Endothelial cell of umbilical vein (primary cell): ENCODE results near the gene MCC. TPM values are rescaled to one million over a fixed set of nuclear protein-coding genes. Genes with fewer than 3 reads are reported as not detected.

Experiments used
- BruUV-seq: library from RNA; stranded (reverse); fragments of 400-500 nt; replicated peaks from 2 replicates; lab custom pipeline; 2021; lab: Mats Ljungman, UMichigan
- CTCF ChIA-PET: fragments of 300-600, 350-600 bp; sonication (Branson Sonifier 250); formaldehyde crosslinking; loops from one replicate; lab custom pipeline; 2021; ENCODE audit warnings: antibody characterized with exemption, inconsistent platforms; lab: Charles Lee
- POLR2A ChIA-PET: fragments of 300-600, 350-600 bp; sonication (Branson Sonifier 250); formaldehyde crosslinking; loops from one replicate; lab custom pipeline; 2021; ENCODE audit warnings: antibody characterized with exemption, inconsistent platforms; lab: Charles Lee
- DNase-seq: peaks from one replicate; pipeline ENCODE4 v3.0.0-alpha.2; 2011; ENCODE audit warnings: low read depth, low spot score
- FAIRE-seq: peaks from 2 replicates; lab custom pipeline; 2011; peaks lifted over from hg19 to GRCh38; lab: Jason Lieb, UNC
- H2AFZ ChIP-seq: 2 replicates; pipeline ENCODE4 v1.6.0; 2012; ENCODE audit warnings: low read depth, low read length, control low read depth, inconsistent platforms
- H3K27ac ChIP-seq: 2 replicates; pipeline ENCODE4 v1.5.1; 2011; ENCODE audit warnings: low read depth, mild to moderate bottlenecking, control low read depth, low read length, moderate library complexity; ENCODE audit not compliant: insufficient read depth
- H3K27me3 ChIP-seq, 2 experiments: 2 replicates each; pipeline versions ENCODE4 v1.6.0 to v1.6.1; 2011; ENCODE audit warnings: low read length in 2 of 2, mixed read lengths in 1 of 2; ENCODE audit not compliant: control insufficient read depth in 2 of 2, insufficient read depth in 2 of 2
- H3K36me3 ChIP-seq, 2 experiments: 2 replicates in 1 of 2; 3 replicates in 1 of 2; pipeline ENCODE4 v1.5.1; 2011; ENCODE audit warnings: low read length in 2 of 2, mild to moderate bottlenecking in 1 of 2, moderate library complexity in 1 of 2; ENCODE audit not compliant: control insufficient read depth in 2 of 2, insufficient read depth in 2 of 2; ENCODE audit errors: extremely low read depth in 1 of 2
- H3K4me1 ChIP-seq: 3 replicates; pipeline ENCODE4 v1.5.1; 2011; ENCODE audit warnings: mild to moderate bottlenecking, low read length; ENCODE audit not compliant: control insufficient read depth, insufficient read depth; ENCODE audit errors: extremely low read depth
- H3K4me2 ChIP-seq: 2 replicates; pipeline ENCODE4 v1.6.1; 2011; ENCODE audit warnings: low read length, control low read depth, mixed read lengths; ENCODE audit not compliant: insufficient read depth
- H3K4me3 ChIP-seq, 3 experiments: fragments of 200-600 bp in 1 of 3; sonication (generic), shearing (Covaris generic) in 1 of 3; replicated peaks in 1 of 3; 2 replicates each; pipeline ENCODE4 v1.5.1; 2011 to 2016; ENCODE audit warnings: control low read depth in 3 of 3, low read length in 3 of 3, mild to moderate bottlenecking in 2 of 3, inconsistent platforms in 1 of 3, low read depth in 1 of 3, moderate library complexity in 1 of 3; ENCODE audit not compliant: insufficient read depth in 1 of 3
- H3K79me2 ChIP-seq: 2 replicates; pipeline ENCODE4 v1.6.0; 2012; ENCODE audit warnings: low read length, inconsistent platforms; ENCODE audit not compliant: control insufficient read depth, insufficient read depth
- H3K9ac ChIP-seq: replicated peaks from 2 replicates; pipeline ENCODE3; 2011; ENCODE audit warnings: low read length, control low read depth; ENCODE audit not compliant: insufficient read depth; ENCODE audit errors: extremely low read depth
- H3K9me1 ChIP-seq: replicated peaks from 3 replicates; pipeline ENCODE4 v1.6.0; 2011; ENCODE audit warnings: mild to moderate bottlenecking, low read length; ENCODE audit not compliant: control insufficient read depth, insufficient read depth; ENCODE audit errors: extremely low read depth
- H3K9me3 ChIP-seq: replicated peaks from 2 replicates; pipeline ENCODE4 v1.5.1; 2012; ENCODE audit warnings: low read length, inconsistent platforms; ENCODE audit not compliant: control insufficient read depth, insufficient read depth
- H4K20me1 ChIP-seq: replicated peaks from 2 replicates; pipeline ENCODE3; 2011; ENCODE audit warnings: mild to moderate bottlenecking, low read length; ENCODE audit not compliant: control insufficient read depth, insufficient read depth; ENCODE audit errors: extremely low read depth
- CTCF ChIP-seq, 2 donors: IDR thresholded peaks; 1 replicate in 1 of 2; 2 replicates in 1 of 2; pipeline ENCODE4 v1.5.1; 2011; ENCODE audit warnings: low read length in 2 of 2, mild to moderate bottlenecking in 2 of 2, moderate library complexity in 2 of 2, control low read depth in 1 of 2, inconsistent platforms in 1 of 2, low read depth in 1 of 2; ENCODE audit not compliant: insufficient read depth in 1 of 2; ENCODE audit errors: extremely low read depth in 1 of 2
- EZH2 ChIP-seq: IDR thresholded peaks from 2 replicates; pipeline ENCODE4 v1.6.1; 2012; ENCODE audit warnings: borderline replicate concordance, low read depth, mild to moderate bottlenecking, moderate library complexity, low read length, inconsistent platforms; ENCODE audit not compliant: severe bottlenecking
- FOS ChIP-seq: IDR thresholded peaks from 2 replicates; pipeline ENCODE4 v1.6.1; 2011; ENCODE audit warnings: mild to moderate bottlenecking, low read length, moderate library complexity, borderline replicate concordance; ENCODE audit not compliant: insufficient read depth
- MAX ChIP-seq: IDR thresholded peaks from 2 replicates; pipeline ENCODE4 v1.6.1; 2011; ENCODE audit not compliant: insufficient read depth, insufficient read length
- POLR2A ChIP-seq: IDR thresholded peaks from 2 replicates; pipeline ENCODE4 v1.6.1; 2012; ENCODE audit warnings: low read depth, mild to moderate bottlenecking, control low read depth, low read length
- dilution Hi-C: fragments of 300-500 bp; cut with MboI; formaldehyde crosslinking; loops from one replicate; pipeline ENCODE4 v1.15.0; 2019; ENCODE audit warnings: low sequenced_read_pairs; ENCODE audit not compliant: extremely low pct_ligation_motif_present
- intact Hi-C: fragments of 100-400 bp; cut with micrococcal nuclease; formaldehyde crosslinking; loops from one replicate; pipeline ENCODE4 v1.10.0; 2022
- polyA plus RNA-seq, 4 experiments: library from polyadenylated mRNA; depleted of rRNA in 3 of 4; stranded (reverse) in 3 of 4; unstranded in 1 of 4; fragments of >200 nt; gene quantifications; 2 replicates each; pipeline versions ENCODE4 v1.2.1 to v1.2.3, GENCODE V29; 2011 to 2012; ENCODE audit warnings: missing spikeins in 1 of 4
- total RNA-seq: library from RNA; stranded (reverse); gene quantifications from 2 replicates; pipeline ENCODE4 v1.2.3, GENCODE V29; 2021

MCC gene
- total and polyA plus RNA-seq, 2 donors (not counting 3 experiments of a cell fraction or from before 2014, with no cell fraction given) = 6.9 to 27.5 TPM

GRCh38 chr5:113103330-113103729, 384.9 kb downstream of the MCC start:
- no TSS peak for BruUV-seq

More at GRCh38 chr5:113103330-113103729, 384.9 kb downstream of the MCC start:
- dilution Hi-C loops (no loop called here), intact Hi-C loops (no loop called here)
- ChIA-PET POLR2A (no interaction called here), CTCF (no interaction called here)
- H3K4me1 ChIP-seq = no peaks in the 10 kb centered on the region
- no peaks in the 10 kb centered on the region for H3K9me1 ChIP-seq
- FAIRE-seq (no peak), DNase-seq (no peak)
- no peaks in the 10 kb centered on the region for H3K36me3 ChIP-seq
- H3K79me2 ChIP-seq = no peaks in the 10 kb centered on the region
- H3K27ac ChIP-seq = no peak overlapping the region
- H3K4me3 ChIP-seq = no peak overlapping the region
- no peak overlapping the region for H3K9ac ChIP-seq
- H3K27me3 ChIP-seq = no peaks in the 10 kb centered on the region
- no peaks in the 10 kb centered on the region for H4K20me1 ChIP-seq
- H3K4me2 ChIP-seq = no peak overlapping the region
- H3K9me3 ChIP-seq = no peaks in the 10 kb centered on the region
- TF ChIP-seq MAX (no peak), CTCF (IDR thresholded peaks at IDR 0.05; ENCODE audit: extremely low read depth in 1 of 2, insufficient read depth in 1 of 2, low read depth in 1 of 2, low read length in 2 of 2) (no peak), EZH2 (no peak), POLR2A (no peak), FOS (no peak)
- no peak overlapping the region for H2AFZ ChIP-seq
